Measurements from ENCODE around the gene MSI2. TPM values are rescaled to one million over a fixed set of nuclear protein-coding genes. Genes with fewer than 3 reads are reported as not detected.
A peak's percentile ranks its signal among the peaks of the same experiment; 100 is the strongest.

Gene MSI2
- total RNA-seq, 2 experiments from 2014 or later = 65.7 to 71.9 TPM

GRCh38 chr17:57507828-57508227 is 251.5 kb downstream of the MSI2 start:
- CTCF ChIA-PET = no interaction called here
- H3K27ac Mint-ChIP-seq = no peak overlapping the region

DNA sequence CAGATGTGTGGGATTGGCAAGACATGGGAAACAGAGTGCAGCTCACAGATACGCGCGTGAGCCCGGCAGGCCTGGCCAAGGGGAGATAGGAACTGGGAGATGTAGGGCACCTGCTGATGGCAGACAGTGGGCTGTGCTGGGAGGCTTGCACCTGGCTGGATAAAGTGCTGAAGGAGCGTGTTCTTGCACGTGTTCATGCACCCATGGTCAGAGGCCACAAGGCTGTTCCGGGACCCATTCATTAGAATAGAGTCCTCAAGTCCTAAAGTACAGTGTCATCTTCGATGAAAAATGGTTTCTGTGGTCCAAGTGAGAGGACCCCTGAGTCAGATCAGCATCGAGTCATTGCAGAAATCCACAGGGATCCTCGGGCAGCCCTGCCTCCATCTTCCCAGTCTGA is 252.3 kb downstream of the MSI2 start:
- POLR2A ChIA-PET = interaction anchor here (0.9 kb wide), 1 partner anchor 18 kb away, joined by 3 read pairs; no protein-coding TSS in a partner anchor
- H3K36me3 Mint-ChIP-seq = peaks cover 2% of the 10 kb centered on the region
- no peak overlapping the region for H3K4me3 Mint-ChIP-seq
- peaks cover 15% of the 10 kb centered on the region for H3K4me1 Mint-ChIP-seq (ENCODE audit: low read depth)
- CTCF ChIA-PET = interaction anchor here (0.7 to 1.0 kb wide), 2 partner anchors 58 to 265 kb away, joined by 3 read pairs; no protein-coding TSS in a partner anchor
- DNase-seq = no peak
- H3K27me3 Mint-ChIP-seq = no peaks in the 10 kb centered on the region
- H3K9me3 Mint-ChIP-seq = no peaks in the 10 kb centered on the region
- H3K27ac Mint-ChIP-seq = no peak overlapping the region
- intact Hi-C loops (cut with micrococcal nuclease) = no loop called here

More at GRCh38 chr17:57507828-57508227, 251.5 kb downstream of the MSI2 start:
- H3K36me3 Mint-ChIP-seq = peaks cover 2% of the 10 kb centered on the region
- no peaks in the 10 kb centered on the region for H3K27me3 Mint-ChIP-seq
- intact Hi-C loops (cut with micrococcal nuclease) = loop anchor here (2.0 kb wide), 1 partner anchor 45 kb away; no protein-coding TSS in a partner anchor
- no peak for DNase-seq
- POLR2A ChIA-PET = no interaction called here
- no peaks in the 10 kb centered on the region for H3K9me3 Mint-ChIP-seq
- no peak overlapping the region for H3K4me3 Mint-ChIP-seq
- peaks cover 12% of the 10 kb centered on the region for H3K4me1 Mint-ChIP-seq (ENCODE audit: low read depth)

GRCh38 chr17:57511475-57512123 is 255.3 kb downstream of the MSI2 start:
- Mint-ChIP-seq H3K36me3 (peaks cover 2% of the 10 kb centered on the region), H3K4me1 (ENCODE audit: low read depth) (peaks cover 31% of the 10 kb centered on the region), H3K27me3 (no peaks in the 10 kb centered on the region), H3K9me3 (no peaks in the 10 kb centered on the region), H3K4me3 (no peak overlapping the region), H3K27ac (no peak overlapping the region)
- DNase-seq = no peak
- ChIA-PET CTCF (no interaction called here), POLR2A (no interaction called here)
- intact Hi-C loops (cut with micrococcal nuclease) = no loop called here

- no peaks in the 10 kb centered on the region for H3K9me3 Mint-ChIP-seq
- H3K4me1 Mint-ChIP-seq (ENCODE audit: low read depth) = peaks cover 31% of the 10 kb centered on the region
- H3K36me3 Mint-ChIP-seq = peaks cover 2% of the 10 kb centered on the region
- DNase-seq = no peak
- ChIA-PET POLR2A (interaction anchor here (0.7 kb wide), 1 partner anchor 227 kb away, joined by 3 read pairs; no protein-coding TSS in a partner anchor), CTCF (no interaction called here)
- no peak overlapping the region for H3K27ac Mint-ChIP-seq
- no peak overlapping the region for H3K4me3 Mint-ChIP-seq
- intact Hi-C loops (cut with micrococcal nuclease) = no loop called here
- H3K27me3 Mint-ChIP-seq = no peaks in the 10 kb centered on the region
Observed at GRCh38 chr17:57512258-57512657, 255.9 kb downstream of the MSI2 start.

GRCh38 chr17:57512691-57513090 is 256.4 kb downstream of the MSI2 start:
- intact Hi-C loops (cut with micrococcal nuclease) = no loop called here
- Mint-ChIP-seq H3K4me3 (no peak overlapping the region), H3K9me3 (no peaks in the 10 kb centered on the region), H3K4me1 (ENCODE audit: low read depth) (peaks cover 31% of the 10 kb centered on the region), H3K27me3 (no peaks in the 10 kb centered on the region), H3K36me3 (peaks cover 2% of the 10 kb centered on the region), H3K27ac (no peak overlapping the region)
- CTCF ChIA-PET = interaction anchor here (1.4 kb wide), 1 partner anchor 270 kb away, joined by 3 read pairs; no protein-coding TSS in a partner anchor
- no peak for DNase-seq
- POLR2A ChIA-PET = interaction anchor here (0.7 kb wide), 1 partner anchor 228 kb away, joined by 3 read pairs; no protein-coding TSS in a partner anchor

DNA sequence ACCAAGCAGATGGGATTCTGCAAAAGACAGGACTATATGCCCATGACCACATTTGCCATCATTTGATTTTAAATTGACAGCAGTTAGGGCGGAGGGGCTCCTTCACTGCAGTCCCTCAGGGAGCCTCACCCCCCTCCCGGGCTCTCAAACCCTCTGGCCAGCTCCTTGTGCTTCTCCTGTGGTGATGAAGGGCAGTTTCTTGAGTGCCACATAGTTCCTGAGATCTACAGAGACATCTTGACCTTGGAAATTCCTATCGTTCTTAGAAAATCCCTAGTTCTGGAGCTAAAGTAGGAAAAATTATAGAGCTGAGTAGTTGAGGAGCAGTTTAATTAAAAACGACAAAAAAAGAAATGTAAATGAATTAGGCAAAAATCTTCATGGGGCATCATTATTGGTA is 257.2 kb downstream of the MSI2 start:
- intact Hi-C loops (cut with micrococcal nuclease) = no loop called here
- Mint-ChIP-seq H3K36me3 (peaks cover 2% of the 10 kb centered on the region), H3K4me1 (ENCODE audit: low read depth) (peaks cover 31% of the 10 kb centered on the region), H3K27me3 (no peaks in the 10 kb centered on the region), H3K4me3 (no peak overlapping the region), H3K27ac (no peak overlapping the region), H3K9me3 (no peaks in the 10 kb centered on the region)
- ChIA-PET POLR2A (no interaction called here), CTCF (interaction anchor here (1.4 kb wide), 1 partner anchor 270 kb away, joined by 3 read pairs; no protein-coding TSS in a partner anchor)
- DNase-seq = no peak

DNA sequence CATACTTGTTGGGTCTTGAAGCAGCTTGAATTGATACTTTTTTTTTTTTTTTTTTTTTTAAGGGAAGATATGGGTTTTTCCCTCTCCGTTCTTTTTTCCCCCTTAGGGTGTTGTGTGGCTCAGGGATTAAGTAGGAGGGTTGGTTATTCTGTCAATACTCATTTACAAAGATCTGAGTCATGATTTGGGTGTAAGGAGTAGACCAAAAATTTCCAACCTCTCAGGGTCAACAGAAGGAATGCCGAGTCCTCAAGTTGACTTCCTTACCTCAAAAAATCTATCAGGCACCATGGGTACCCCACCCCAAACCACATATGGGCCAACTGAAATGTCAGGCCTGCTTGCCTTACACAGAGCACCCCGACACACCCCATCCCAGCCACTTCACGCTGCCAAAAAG is 258.3 kb downstream of the MSI2 start:
- POLR2A ChIA-PET = interaction anchor here (0.6 kb wide), 1 partner anchor 35 kb away, joined by 3 read pairs; no protein-coding TSS in a partner anchor
- CTCF ChIA-PET = interaction anchor here (0.7 to 0.8 kb wide), 2 partner anchors 271 to 677 kb away, joined by 3 to 4 read pairs; no protein-coding TSS in a partner anchor
- no peak for DNase-seq
- H3K9me3 Mint-ChIP-seq = no peaks in the 10 kb centered on the region
- peaks cover 26% of the 10 kb centered on the region for H3K4me1 Mint-ChIP-seq (ENCODE audit: low read depth)
- intact Hi-C loops (cut with micrococcal nuclease) = loop anchor here (1.0 kb wide), 1 partner anchor 271 kb away; no protein-coding TSS in a partner anchor
- H3K27me3 Mint-ChIP-seq = no peaks in the 10 kb centered on the region
- peaks cover 2% of the 10 kb centered on the region for H3K36me3 Mint-ChIP-seq
- H3K27ac Mint-ChIP-seq = peak overlapping the region; percentile 38
- no peak overlapping the region for H3K4me3 Mint-ChIP-seq

GRCh38 chr17:57515662-57516211 is 259.4 kb downstream of the MSI2 start:
- intact Hi-C loops (cut with micrococcal nuclease) = loop anchor here (1.0 kb wide), 1 partner anchor 272 kb away; no protein-coding TSS in a partner anchor
- CTCF ChIA-PET = interaction anchor here (0.5 to 1.1 kb wide), 4 partner anchors 75 to 343 kb away, joined by 3 to 5 read pairs (median 4); no protein-coding TSS in a partner anchor

DNA sequence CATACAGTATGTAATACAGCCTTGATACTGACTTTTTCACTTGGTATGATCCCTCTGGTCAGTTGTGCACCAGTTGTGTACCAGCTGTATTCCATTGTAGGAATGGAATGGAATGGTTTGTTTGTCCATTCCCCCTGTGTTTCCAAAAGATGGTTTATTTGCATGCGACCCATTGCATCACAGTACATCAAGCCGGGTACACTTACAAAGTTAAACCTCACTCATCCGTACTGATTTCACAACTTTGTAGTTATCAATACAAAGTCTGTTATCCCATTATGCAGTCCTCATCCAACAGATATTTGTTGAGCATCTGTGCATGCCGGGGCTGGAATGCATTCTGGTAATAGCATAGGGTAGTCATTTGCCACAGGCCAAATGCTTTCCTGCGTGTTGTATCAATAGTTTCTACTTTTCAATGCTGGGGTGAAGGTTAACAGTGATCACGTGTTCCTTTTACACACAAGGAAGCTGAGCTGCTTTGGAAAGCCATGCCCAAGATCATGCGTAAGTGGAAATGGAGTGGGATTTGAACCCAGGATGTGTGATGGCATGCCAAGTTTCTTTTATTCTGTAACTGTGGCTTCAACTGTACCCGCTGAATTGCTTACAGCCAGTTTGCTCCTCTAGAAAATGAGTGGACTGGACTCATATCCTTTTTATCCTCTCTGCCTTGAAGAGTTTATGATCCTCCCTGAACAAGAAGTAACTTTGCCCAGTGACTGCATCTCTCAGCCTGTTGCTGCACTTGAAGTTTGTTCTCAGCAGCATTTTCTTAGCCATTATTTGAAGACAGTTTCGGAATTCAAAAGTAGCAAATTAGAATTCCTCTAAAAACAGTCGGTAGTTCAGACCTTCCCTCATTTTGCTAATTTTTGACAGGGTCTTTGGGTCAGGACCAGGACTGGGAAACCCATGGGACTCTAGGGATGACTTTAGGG is 260.2 kb downstream of the MSI2 start:
- Mint-ChIP-seq H3K4me1 (ENCODE audit: low read depth) (peaks cover 22% of the 10 kb centered on the region), H3K4me3 (no peak overlapping the region), H3K36me3 (no peaks in the 10 kb centered on the region), H3K9me3 (no peaks in the 10 kb centered on the region), H3K27me3 (no peaks in the 10 kb centered on the region), H3K27ac (no peak overlapping the region)
- POLR2A ChIA-PET = no interaction called here
- CTCF ChIA-PET = interaction anchor here (0.5 to 1.1 kb wide), 3 partner anchors 76 to 344 kb away, joined by 3 to 5 read pairs (median 3); no protein-coding TSS in a partner anchor
- no peak for DNase-seq
- intact Hi-C loops (cut with micrococcal nuclease) = no loop called here

More at GRCh38 chr17:57515662-57516211, 259.4 kb downstream of the MSI2 start:
- peaks cover 22% of the 10 kb centered on the region for H3K4me1 Mint-ChIP-seq (ENCODE audit: low read depth)
- POLR2A ChIA-PET = no interaction called here
- DNase-seq = no peak
- H3K4me3 Mint-ChIP-seq = no peak overlapping the region
- no peaks in the 10 kb centered on the region for H3K9me3 Mint-ChIP-seq
- peaks cover 2% of the 10 kb centered on the region for H3K36me3 Mint-ChIP-seq
- H3K27me3 Mint-ChIP-seq = no peaks in the 10 kb centered on the region
- H3K27ac Mint-ChIP-seq = no peak overlapping the region

DNA sequence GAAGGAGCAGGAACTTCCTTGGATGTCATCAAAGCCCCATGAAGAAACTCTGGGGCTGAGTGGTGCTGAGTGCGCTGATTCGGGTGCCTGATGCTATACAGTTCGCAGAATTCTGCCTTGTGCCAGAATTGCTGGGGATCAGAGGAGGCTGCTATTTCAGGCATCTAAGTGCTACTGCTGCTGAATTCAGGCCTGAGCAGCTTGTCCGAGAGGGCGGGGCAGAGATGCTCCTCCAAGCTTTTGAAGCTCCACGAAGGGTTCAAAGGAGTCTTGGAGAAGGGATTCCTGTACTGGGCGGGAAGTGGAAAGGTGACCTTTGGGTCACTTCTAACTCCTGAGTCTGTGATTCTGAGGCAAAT is 260.9 kb downstream of the MSI2 start:
- ChIA-PET POLR2A (no interaction called here), CTCF (interaction anchor here (1.9 kb wide), 1 partner anchor 274 kb away, joined by 7 read pairs; no protein-coding TSS in a partner anchor)
- Mint-ChIP-seq H3K4me1 (ENCODE audit: low read depth) (peaks cover 22% of the 10 kb centered on the region), H3K4me3 (no peak overlapping the region), H3K27me3 (no peaks in the 10 kb centered on the region), H3K9me3 (no peaks in the 10 kb centered on the region), H3K27ac (no peak overlapping the region), H3K36me3 (no peaks in the 10 kb centered on the region)
- DNase-seq = no peak
- intact Hi-C loops (cut with micrococcal nuclease) = no loop called here

DNA sequence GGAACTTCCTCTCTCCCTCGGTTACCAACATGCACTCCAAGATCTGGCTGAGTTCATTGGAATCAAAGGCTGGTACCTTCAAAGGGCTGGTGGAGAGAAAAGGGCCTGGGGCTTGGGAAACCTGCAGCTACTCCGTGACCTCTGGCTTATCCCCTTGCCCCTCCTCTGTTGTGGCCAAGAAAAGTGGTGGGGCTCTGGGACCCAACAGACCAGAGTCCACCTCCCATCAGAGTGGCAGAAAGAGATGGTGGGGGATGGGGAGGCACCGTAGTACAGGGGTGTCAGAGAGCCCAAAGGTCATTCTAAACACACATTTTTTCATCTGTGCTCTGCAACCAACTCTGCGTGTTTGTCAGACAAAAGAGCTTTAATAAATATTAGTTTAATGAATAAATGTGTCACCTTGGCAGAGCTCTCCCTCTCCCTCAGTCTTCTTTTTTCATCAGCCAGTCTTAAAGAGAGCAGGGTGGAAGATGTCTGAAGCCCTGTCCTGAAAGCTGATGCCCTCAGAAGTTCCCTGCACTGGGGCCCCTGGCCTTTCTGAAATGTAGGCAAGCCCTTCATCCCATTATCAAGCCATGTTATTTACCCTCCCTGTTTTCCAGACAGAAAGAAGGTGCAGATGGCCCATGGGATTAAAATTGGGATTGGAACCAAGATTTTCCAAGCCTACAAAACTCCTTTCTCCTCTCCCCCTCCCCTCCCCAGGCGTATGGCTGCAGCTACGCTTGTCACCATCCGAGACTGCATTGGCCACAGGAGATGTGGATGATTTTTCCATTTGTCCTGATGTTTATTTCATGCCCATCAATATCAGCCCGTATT is 261.5 kb downstream of the MSI2 start:
- POLR2A ChIA-PET = interaction anchor here (0.5 kb wide), 1 partner anchor 99 kb away, joined by 4 read pairs; no protein-coding TSS in a partner anchor
- Mint-ChIP-seq H3K4me1 (ENCODE audit: low read depth) (peaks cover 22% of the 10 kb centered on the region), H3K9me3 (no peaks in the 10 kb centered on the region), H3K36me3 (no peaks in the 10 kb centered on the region), H3K27me3 (no peaks in the 10 kb centered on the region), H3K4me3 (no peak overlapping the region), H3K27ac (no peak overlapping the region)
- CTCF ChIA-PET = interaction anchor here (1.9 kb wide), 1 partner anchor 275 kb away, joined by 7 read pairs; no protein-coding TSS in a partner anchor
- DNase-seq = no peak
- intact Hi-C loops (cut with micrococcal nuclease) = no loop called here

Data from activated CD4-positive, alpha-beta memory T cell treated with anti-CD3 and anti-CD28 coated beads for 36 hours (primary cell).